Measurements from ENCODE around the gene ABLIM2.

ABLIM2 gene

DNA sequence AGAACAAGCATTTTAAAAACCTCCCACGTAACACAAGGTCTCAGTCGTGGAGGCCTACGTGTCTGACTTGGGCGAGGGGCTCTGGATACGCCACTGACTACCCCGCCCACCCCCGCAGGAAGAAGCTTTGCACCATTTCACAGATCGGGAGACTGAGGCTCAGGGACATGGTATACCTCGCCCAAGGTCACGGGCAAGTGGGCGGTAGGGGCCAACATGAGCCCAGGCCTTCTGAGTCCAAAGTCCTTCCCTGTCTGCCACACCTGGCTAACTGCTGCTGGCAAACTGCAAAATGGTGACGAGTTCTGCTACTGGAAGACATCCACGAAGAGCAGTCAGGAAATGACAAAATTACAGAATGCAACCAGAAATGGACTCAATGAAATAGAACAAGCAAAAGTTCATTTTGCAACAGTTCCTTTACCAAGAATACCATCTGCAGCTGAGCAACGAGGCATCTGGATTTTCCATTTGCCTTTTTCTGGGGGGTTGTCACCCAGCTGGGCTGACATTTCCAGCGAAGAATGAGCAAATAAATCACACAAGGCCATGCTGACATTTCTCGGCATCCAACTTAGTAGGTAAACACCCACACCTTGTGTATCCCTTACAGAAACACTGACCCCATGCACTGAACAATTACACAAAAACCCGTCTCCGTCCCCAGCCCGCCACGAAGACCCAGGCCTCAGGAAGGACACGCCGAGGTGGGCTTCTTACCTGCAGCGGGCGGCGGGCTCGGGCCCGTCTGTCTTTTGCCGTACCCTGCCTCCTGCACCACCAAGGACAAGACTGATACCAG lies 148.7 kb downstream of the ABLIM2 start:
- in situ Hi-C loops (cut with MboI; ENCODE audit: low sequenced_read_pairs): no loop called here

DNA sequence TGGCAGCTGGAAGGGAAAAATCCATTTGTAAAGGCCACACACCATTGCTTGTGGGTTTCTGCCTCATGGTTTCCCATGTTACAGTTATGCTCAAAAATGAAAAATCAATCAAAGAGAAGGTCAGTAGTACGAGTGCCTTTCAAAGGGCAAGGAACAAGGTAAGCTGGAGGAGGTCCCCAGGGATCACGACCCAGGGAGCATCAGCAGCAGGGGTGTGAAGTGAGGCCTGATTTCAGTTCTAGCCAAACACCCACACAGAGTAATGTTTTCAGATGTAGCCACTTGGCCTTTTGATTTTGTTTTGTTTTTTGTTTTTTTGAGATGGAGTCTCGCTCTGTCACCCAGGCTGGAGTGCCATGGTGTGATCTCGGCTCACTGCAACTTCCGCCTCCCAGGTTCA lies 149.5 kb downstream of the ABLIM2 start:
- in situ Hi-C loops (cut with MboI; ENCODE audit: low sequenced_read_pairs): no loop called here

DNA sequence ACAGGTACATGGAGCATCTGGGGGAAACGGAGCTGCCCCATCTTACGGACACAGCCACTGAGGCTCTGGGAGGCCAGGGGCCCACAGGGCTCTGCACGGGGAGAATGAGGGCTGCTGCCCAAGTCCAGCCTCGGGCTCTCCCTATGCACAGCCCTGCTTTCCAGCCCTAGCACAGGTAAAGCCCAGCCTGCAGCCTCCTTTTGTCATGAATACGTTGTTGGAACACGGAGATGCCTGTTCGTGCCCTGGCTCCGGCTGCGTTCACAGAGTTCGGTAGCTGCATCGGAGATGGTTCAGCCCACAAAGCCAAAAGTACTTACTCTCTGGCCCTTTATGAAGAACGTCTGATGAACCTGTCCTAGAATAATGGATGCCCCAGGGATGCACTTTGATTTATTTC lies 150.2 kb downstream of the ABLIM2 start:
- in situ Hi-C loops (cut with MboI; ENCODE audit: low sequenced_read_pairs): no loop called here

DNA sequence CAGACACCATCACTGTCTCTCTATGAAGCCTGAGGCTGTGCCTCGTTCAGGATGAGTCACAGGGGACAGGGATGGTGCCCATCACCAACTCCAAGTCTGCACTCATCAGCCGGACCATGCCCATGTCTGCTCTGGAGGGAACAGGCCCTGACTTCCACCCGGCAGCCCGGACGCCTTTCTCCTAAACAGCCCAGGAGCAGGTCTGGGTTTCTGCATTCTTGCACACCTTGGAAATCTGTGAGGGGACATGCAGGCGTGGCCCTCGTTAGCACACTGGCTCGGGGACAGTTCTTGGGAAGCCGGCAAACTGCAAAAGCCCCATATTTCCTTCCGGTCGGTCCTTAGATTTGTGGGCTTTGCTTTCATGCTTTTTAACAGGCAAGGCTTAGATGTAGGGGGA lies 151.0 kb downstream of the ABLIM2 start:
- in situ Hi-C loops (cut with MboI; ENCODE audit: low sequenced_read_pairs): no loop called here

DNA sequence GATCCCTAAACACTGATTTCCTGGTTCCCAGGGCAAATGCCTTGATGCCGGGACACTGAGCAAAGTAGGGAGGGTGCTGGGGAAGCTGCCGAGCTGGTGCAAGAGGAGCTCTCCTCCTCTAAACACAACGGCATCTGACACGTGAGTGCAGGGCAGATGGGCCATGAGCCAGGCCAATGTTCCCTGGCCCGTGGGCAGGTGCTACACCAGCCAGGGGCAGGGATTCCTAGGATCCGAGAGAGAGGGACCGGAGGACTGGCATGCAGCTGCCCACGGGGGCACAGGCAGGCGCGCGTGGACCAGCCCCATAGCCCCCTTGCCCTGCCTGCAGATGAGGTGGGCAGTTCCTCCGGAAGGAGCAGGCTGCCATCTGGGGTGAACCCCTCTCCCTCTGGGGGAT lies 152.1 kb downstream of the ABLIM2 start:
- in situ Hi-C loops (cut with MboI; ENCODE audit: low sequenced_read_pairs): no loop called here

DNA sequence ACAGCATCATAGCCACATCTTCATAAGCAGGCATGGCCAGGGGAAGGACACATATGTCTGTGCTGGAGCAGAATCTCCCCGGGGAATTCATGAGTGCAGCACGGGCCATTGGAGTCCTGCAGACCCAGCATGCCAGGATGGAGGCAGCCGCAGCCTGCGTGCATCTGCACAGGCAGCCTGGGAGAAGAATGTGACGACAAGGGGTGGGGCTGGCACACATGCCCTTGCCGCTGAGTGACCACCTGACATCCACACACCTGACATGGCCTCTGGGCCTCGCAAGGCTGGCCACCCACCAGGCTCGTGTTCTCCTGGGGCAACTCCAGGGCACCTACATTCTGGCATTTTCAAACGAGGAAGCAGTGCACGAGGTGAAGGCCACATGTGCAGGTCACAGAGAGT lies 152.8 kb downstream of the ABLIM2 start:
- in situ Hi-C loops (cut with MboI; ENCODE audit: low sequenced_read_pairs): no loop called here

DNA sequence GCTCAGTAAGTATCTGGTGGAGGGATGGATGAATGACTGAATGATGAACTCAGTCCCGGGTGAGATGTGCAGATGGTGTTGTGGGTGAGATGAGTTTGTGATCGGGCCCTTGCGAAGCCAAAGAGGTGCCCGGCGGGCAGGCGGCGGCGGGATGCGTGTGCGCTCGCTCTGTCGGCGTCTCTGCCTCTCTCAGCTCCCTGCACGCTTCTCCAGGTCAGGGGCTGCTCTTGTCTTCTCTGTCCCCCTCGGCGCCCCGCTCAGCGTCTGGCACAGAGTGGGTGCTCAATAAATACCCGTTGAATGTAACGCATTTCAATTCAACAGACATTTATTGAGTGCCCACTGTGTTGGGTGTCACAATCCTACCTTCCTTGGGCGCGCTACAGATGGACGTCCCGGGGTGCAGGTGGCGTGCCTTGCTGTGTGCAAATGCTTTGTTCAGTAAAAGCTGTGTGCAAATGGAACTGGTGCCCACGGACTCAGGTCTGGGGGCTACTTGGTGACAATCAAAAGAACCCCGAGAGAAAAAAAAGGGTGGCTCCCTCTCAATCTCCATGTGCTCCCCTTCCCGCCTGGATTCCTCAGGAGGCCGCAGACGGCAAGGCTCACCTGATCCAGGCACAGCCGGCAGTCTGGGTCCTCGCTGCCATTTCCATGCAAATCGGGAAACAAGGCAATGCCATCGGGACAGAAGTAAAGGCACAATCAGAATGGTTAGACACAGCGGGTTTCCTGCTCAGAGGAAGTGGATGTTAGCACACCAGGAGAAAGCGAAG lies 153.4 kb downstream of the ABLIM2 start:
- in situ Hi-C loops (cut with MboI; ENCODE audit: low sequenced_read_pairs): no loop called here

DNA sequence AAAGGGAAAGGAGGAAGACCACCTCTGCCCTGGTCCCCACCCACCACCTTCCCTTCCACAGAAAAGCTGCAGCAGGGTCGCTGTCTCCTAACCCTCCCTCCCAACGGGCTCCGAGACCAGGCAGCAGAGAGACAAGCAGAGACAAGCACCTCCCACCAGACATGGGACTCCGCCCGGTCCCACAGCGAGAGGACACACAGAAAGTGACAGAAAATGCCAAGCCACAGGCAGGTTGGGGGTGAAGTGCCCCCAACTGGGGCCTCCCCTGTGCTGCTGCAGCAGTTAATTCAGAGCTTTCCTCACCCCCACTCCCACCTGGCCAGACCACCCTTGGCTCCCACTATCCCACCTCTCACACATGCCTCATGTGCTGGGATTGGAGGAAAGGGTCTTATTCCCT lies 154.5 kb downstream of the ABLIM2 start:
- in situ Hi-C loops (cut with MboI; ENCODE audit: low sequenced_read_pairs): no loop called here

DNA sequence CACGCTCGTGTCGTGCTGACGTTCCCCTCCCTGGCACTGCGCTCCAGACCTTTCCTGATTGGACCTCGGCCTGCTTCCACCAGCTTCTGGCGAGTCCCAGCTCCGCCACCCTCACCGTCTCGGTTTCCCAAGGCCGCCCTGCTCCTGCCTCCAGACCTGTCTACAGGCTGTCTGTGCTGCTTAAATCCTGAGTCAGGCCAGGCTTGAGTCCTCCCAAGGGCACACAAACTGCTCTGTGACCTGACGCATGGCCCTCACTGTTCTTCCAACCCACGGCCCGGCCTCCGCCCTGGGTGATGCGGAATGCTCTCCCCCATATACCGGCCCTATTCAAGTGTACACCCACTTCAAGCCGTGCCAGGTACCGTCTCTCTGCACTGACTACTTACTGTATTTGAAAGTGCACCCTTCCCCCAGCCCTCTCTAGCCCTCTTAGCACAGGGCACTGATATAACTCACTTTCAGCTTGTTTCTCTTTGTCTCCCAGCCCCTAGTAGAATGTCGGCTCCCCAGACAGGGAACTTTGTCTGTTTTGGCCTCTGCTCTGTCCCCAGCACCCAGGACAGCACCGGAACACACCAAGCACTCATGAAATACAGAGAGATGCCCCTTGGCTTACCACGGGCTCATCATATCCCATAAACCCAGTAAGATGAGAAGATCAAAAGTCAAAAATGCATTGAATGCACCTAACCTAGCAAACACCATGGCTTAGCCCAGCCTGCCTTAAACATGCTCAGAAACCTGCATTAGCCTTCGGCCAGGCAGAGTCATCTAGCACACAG lies 155.9 kb downstream of the ABLIM2 start:
- in situ Hi-C loops (cut with MboI; ENCODE audit: low sequenced_read_pairs): no loop called here

DNA sequence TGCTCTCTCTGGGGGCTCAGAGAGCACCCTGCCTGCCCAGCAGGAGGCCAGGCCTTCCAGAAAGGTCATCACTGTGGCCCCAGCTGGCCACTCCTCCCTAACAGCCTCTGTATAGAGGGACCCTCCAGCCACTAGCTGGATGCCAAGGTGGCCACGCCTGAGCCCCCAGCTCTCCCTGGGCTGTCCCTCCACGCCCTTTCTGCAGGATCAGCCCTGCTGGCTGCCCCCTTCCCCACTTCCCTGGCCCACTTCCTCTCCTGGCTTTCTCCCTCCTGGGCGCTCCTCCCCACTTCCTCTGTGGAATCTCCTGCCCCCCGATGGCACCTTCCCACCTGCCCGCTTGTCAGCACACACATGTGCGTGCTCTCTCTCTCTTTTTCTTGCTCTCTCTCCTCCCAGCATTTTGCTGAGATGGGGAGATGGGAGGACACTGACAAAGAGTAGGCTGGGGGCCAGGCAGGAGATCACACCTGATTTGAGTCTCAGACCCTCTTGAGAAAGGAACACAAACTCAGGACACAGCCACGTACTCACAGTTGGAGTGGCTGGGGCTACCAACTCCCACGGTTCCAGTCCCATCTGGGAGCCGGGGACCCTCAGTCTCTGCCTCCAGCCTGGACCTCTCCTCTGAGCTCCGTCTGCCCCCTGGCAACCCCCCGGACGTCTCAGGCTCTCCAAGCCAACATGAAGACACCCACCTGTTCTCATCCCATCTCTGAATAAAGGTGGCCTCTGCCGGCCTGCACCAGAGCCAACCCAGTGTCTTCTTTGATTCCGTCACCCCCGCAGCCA lies 156.9 kb downstream of the ABLIM2 start:
- in situ Hi-C loops (cut with MboI; ENCODE audit: low sequenced_read_pairs): no loop called here

DNA sequence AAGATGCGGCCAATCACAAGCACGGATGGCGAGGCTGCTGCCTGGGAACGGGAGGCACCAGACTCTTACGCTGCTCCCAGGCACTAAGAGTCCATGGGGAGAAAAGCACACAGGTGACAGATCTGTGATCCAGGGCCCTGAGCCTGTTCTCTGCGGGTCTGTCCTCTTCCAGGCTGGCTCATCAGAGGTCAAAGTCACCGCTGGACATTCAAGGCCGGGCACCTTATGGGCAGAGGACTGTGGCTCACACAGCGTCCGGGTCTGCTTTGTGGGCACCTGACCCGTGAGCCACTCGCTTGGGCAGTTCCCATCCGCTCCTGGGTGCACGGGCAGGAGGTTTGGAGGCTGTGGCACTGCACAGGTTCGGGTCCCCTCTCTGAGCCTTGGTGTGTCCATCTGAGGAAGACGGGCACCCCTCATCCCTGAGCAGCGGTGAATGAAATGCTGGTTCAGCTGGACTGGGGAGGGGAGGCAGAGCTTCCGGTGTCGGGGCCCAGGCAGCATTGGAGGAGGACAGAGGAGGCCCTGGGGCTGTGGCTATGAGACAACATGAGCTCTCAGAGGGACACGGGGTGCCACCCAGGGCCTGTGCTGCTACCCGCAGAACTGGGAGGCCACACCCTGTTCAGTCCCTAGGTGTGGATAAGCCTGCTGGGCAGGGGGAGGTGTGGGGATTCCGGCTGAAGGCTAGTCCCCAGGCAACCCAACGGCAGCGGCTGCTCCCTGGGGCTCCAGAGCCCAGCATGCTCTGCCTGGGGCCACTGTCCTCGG lies 157.7 kb downstream of the ABLIM2 start:
- in situ Hi-C loops (cut with MboI; ENCODE audit: low sequenced_read_pairs): no loop called here

DNA sequence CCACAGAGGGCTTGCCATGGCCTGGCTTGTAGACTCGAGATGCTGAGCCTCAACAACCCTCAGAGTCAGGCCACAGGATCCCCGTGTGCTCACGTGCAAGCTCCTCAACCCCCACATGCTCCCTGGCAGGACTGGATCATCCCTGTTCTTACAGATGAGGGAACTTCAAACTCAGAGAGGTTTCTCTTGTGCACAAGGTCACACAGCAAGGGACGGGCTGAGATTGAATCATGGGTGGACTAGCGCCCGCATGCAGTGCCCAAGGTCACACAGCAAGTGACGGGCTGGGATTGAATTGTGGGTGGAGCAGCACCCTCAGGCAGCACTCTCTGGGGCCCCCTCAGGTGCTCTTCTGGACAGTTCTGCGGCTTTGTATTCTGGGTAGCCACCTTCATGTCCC lies 158.4 kb downstream of the ABLIM2 start:
- in situ Hi-C loops (cut with MboI; ENCODE audit: low sequenced_read_pairs): no loop called here

DNA sequence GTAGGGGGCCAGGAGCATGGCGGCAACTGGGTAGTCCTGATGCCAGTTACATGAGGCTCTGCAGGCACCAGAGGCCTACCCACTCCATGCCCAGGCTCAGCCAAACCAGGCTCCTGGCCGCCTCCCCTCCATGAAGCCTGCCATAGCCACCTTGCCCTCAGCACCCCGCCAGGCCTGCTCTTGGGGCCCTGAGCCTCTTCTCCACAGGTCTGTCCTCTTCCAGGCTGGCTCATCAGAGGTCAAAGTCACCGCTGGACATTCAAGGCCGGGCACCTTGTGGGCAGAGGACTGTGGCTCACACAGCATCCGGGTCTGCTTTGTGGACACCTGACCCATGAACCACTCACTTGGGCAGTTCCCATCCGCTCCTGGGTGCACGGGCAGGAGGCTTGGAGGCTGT lies 158.9 kb downstream of the ABLIM2 start:
- in situ Hi-C loops (cut with MboI; ENCODE audit: low sequenced_read_pairs): no loop called here

DNA sequence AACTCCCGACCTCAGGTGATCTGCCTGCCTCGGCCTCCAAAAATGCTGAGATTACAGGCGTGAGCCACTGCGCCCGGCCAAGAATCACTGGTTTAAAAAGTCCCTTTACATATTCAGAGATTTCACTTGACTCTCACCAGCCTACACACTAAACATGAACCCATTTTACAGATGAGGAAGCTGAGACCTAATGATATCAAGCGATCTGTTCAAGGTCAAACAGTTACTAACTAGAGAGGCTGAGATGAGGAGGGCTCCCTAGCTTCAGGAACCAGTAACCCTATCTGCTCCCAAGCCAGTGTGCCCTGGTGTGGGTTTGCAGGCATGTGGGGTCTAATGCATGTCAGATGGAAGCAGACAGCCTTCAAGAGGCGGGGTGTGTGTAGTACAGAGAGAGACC lies 159.3 kb downstream of the ABLIM2 start:
- in situ Hi-C loops (cut with MboI; ENCODE audit: low sequenced_read_pairs): no loop called here

DNA sequence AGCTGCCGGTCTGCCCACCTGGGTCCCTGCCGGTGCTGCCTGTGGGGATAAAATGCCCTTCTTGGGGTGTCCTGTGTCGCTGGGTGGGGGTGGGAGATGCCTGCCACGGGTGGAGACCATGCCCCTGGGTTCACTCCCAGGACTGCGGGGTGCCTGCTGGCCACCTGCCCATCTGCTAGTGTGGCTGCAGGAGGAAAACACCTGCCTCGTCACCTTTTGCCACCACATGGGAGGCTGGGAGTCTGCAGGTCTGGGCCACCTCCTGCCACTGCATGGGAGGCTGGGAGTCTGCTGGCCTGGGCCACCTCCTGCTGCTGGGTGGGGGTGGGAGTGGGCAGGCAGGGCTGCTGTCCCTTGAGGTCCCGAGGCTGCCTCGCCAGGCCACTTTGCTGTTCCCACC lies 160.2 kb downstream of the ABLIM2 start:
- in situ Hi-C loops (cut with MboI; ENCODE audit: low sequenced_read_pairs): no loop called here

DNA sequence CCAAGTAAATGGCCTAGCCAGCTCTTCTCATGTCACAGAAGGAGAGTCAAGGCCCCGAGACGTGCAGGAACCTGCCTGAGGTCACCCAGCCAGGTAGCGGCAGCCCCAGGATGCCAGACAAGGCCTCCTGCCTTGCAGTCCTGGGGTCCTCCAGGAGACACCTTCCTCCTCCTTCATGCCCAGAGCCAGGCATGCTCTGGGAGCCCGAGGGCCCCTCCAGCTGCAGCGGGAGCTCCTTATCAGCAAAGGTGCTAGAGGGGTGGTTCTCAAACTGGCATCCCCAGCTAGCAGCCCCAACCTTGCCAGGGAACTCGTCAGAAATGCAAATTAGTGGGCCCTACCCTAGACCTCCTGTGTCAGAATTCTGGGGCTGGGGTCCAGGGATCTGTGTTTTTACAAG lies 162.7 kb downstream of the ABLIM2 start:
- in situ Hi-C loops (cut with MboI; ENCODE audit: low sequenced_read_pairs): no loop called here

DNA sequence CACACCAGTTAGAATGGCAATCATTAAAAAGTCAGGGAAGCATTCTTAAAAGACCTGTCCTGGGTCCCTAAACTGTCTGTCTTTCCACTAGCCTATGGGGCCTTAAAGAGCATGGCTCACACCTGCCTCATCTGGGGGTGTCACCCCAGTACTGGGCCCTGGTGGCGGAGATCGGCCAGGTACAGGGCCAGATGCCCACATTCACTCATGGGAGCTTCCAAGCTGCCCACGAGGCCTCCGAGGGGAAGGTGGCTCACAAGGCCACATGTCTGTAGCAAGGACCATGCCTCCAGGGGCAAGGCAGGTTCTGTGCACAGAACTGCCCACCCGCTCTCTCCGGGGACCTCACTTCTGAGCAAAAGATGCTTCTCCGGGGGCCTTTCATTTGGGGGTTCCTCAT lies 163.5 kb downstream of the ABLIM2 start:
- in situ Hi-C loops (cut with MboI; ENCODE audit: low sequenced_read_pairs): no loop called here

DNA sequence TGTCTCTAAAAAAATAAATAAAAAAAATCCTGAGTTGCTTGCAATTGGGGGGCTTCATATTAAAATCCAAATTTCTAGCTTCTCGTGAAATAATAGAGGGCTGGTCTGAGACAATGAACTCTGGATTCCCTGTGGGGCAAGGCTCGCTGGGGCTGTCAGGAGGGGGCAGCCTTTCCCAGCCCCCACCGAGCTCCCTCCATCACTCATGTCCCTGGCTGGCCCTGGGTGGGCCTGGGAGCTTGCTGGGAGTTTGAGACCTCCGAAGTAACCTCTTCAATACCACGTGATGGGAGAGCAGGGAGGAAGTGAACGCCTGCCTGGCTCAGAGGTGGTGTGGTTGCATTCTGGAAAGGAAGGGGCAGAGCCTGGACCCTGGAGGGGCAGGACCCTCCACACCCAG lies 164.9 kb downstream of the ABLIM2 start:
- in situ Hi-C loops (cut with MboI; ENCODE audit: low sequenced_read_pairs): no loop called here

DNA sequence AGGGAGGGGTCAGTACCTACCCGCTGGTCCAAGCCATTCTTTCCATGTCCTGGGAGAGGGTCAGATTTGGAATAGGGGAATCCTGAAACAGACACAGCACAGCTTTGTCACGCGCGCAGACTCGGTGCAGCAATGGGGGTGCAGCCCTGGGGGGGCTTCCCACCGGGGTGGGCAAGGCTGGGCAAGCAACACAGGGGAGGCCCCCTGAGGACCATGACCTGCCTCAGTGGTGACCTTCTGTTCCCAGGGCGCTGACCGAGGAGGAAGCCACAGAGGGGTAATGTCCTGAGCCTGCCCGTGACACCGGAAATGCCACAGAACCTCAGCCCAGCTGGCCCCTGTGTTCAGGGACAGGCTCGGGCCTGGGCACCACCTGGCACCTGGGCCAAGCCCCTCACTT lies 165.8 kb downstream of the ABLIM2 start:
- in situ Hi-C loops (cut with MboI; ENCODE audit: low sequenced_read_pairs): no loop called here

DNA sequence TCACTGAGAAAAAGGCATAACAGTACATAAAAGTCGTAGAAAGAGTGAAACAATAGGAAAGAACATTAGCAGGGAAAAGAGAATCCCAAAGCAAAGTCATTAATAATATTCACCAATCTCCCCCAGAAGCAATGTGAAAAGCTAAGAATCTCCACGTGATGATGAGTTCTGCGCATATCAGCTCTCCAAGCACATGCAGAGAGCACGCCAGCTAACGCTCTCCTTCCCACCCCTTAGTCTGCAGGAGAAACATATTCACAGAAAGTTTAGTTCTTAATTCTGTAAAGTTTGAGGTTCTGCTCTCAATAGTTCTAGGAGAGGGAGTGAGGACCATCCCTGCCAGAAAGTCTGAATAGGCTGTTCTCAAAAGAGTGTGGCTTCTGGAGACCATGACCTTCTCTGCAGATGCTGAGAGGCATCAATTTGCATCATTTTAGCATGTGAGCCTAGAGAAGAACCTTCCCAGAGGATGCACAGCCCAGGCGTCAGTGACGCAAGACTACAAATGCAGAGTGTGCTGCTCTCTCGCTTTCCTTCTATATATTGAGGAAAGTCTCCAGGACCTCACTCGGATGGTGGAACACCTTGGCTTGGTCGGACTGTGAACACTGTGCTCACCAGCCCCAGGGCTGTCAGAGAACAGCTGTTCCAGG lies 167.7 kb downstream of the ABLIM2 start:
- in situ Hi-C loops (cut with MboI; ENCODE audit: low sequenced_read_pairs): no loop called here

All from HL-60/S4 treated with phorbol 12-myristate 13-acetate at 8.2 ng/mL for 4 days and 3 days (cell line).